ENCODE data around the gene LAPTM4A. TPM values are rescaled to one million over a fixed set of nuclear protein-coding genes. Genes with fewer than 3 reads are reported as not detected.

The LAPTM4A gene
- polyA plus RNA-seq, 1 donor (not counting 4 experiments of a cell fraction or from before 2014, with no cell fraction given), result 509 TPM

GRCh38 chr2:20019747-20020146 lies 31.7 kb downstream of the LAPTM4A start:
- TF ChIP-seq CTCF (optimal IDR thresholded peaks at IDR 0.05 in 1 of 3, IDR thresholded peaks at IDR 0.05 in 1 of 3, conservative IDR thresholded peaks at IDR 0.05 in 1 of 3; ENCODE audit: extremely low read depth in 1 of 3, insufficient read depth in 2 of 3, low read length in 3 of 3), result no peak
- TF ChIP-seq EZH2 (IDR thresholded peaks at IDR 0.05; ENCODE audit: low read length), result no peak
- Histone ChIP-seq H2AFZ (ENCODE audit: control insufficient read depth, low read length) (no peak overlapping the region), H3K27ac (ENCODE audit: control insufficient read depth, insufficient read depth, low read length) (no peak overlapping the region), H3K9me3 (ENCODE audit: control insufficient read depth, low read depth, low read length) (no peaks in the 10 kb centered on the region), H3K9me1 (ENCODE audit: control insufficient read depth, extremely low read depth, insufficient read depth, low read length) (no peaks in the 10 kb centered on the region), H3K9ac (ENCODE audit: control insufficient read depth, extremely low read depth, insufficient read depth, low read length) (no peak overlapping the region), H3K4me3 (ENCODE audit: control insufficient read depth in 2 of 3, extremely low read depth in 1 of 3, insufficient read depth in 2 of 3, low read depth in 1 of 3, low read length in 3 of 3) (no peak overlapping the region), H4K20me1 (ENCODE audit: control insufficient read depth, extremely low read depth, insufficient read depth, low read length) (no peaks in the 10 kb centered on the region), H3K27me3 (ENCODE audit: control insufficient read depth, extremely low read depth, insufficient read depth, low read length) (no peaks in the 10 kb centered on the region), H3K36me3 (ENCODE audit: control insufficient read depth in 2 of 2, extremely low read depth in 1 of 2, insufficient read depth in 2 of 2, low read length in 2 of 2) (no peaks in the 10 kb centered on the region), H3K4me2 (ENCODE audit: control insufficient read depth, extremely low read depth, insufficient read depth, low read depth, low read length) (no peak overlapping the region), H3K4me1 (ENCODE audit: control insufficient read depth, extremely low read depth, insufficient read depth, low read length) (peaks cover 6% of the 10 kb centered on the region), H3K79me2 (ENCODE audit: control insufficient read depth, insufficient read depth, low read length) (no peaks in the 10 kb centered on the region)
- dilution Hi-C loops (cut with MboI; ENCODE audit: extremely low pct_ligation_motif_present, low sequenced_read_pairs), result no loop called here
- DNase-seq (ENCODE audit: low read depth, low spot score) (no peak), FAIRE-seq (no peak)

- dilution Hi-C loops (cut with MboI; ENCODE audit: extremely low pct_ligation_motif_present, low sequenced_read_pairs), result no loop called here
- no peak for FAIRE-seq
Measured at GRCh38 chr2:20018601-20019152, 32.8 kb downstream of the LAPTM4A start.

More at GRCh38 chr2:20018601-20019152, 32.8 kb downstream of the LAPTM4A start:
- no peaks in the 10 kb centered on the region for H3K27me3 ChIP-seq (ENCODE audit: control insufficient read depth, extremely low read depth, insufficient read depth, low read length)
- TF ChIP-seq EZH2 (IDR thresholded peaks at IDR 0.05; ENCODE audit: low read length) (no peak), CTCF (optimal IDR thresholded peaks at IDR 0.05 in 1 of 3, IDR thresholded peaks at IDR 0.05 in 1 of 3, conservative IDR thresholded peaks at IDR 0.05 in 1 of 3; ENCODE audit: extremely low read depth in 1 of 3, insufficient read depth in 2 of 3, low read length in 3 of 3) (no peak)
- H3K79me2 ChIP-seq (ENCODE audit: control insufficient read depth, insufficient read depth, low read length), result no peaks in the 10 kb centered on the region
- H3K27ac ChIP-seq (ENCODE audit: control insufficient read depth, insufficient read depth, low read length), result no peak overlapping the region
- no peaks in the 10 kb centered on the region for H3K9me3 ChIP-seq (ENCODE audit: control insufficient read depth, low read depth, low read length)
- no peak overlapping the region for H3K9ac ChIP-seq (ENCODE audit: control insufficient read depth, extremely low read depth, insufficient read depth, low read length)
- H3K4me2 ChIP-seq (ENCODE audit: control insufficient read depth, extremely low read depth, insufficient read depth, low read depth, low read length), result no peak overlapping the region
- H4K20me1 ChIP-seq (ENCODE audit: control insufficient read depth, extremely low read depth, insufficient read depth, low read length), result no peaks in the 10 kb centered on the region
- peaks cover 6% of the 10 kb centered on the region for H3K4me1 ChIP-seq (ENCODE audit: control insufficient read depth, extremely low read depth, insufficient read depth, low read length)
- H2AFZ ChIP-seq (ENCODE audit: control insufficient read depth, low read length), result no peak overlapping the region
- DNase-seq (ENCODE audit: low read depth, low spot score), result no peak
- H3K36me3 ChIP-seq (ENCODE audit: control insufficient read depth in 2 of 2, extremely low read depth in 1 of 2, insufficient read depth in 2 of 2, low read length in 2 of 2), result no peaks in the 10 kb centered on the region
- no peak overlapping the region for H3K4me3 ChIP-seq (ENCODE audit: control insufficient read depth in 2 of 3, extremely low read depth in 1 of 3, insufficient read depth in 2 of 3, low read depth in 1 of 3, low read length in 3 of 3)
- H3K9me1 ChIP-seq (ENCODE audit: control insufficient read depth, extremely low read depth, insufficient read depth, low read length), result no peaks in the 10 kb centered on the region

All from keratinocyte (primary cell).